ENCODE measurements around the gene NR3C2. TPM values are rescaled to one million over a fixed set of nuclear protein-coding genes. Genes with fewer than 3 reads are reported as not detected.

The NR3C2 gene
- polyA plus RNA-seq, 1 of the 3 experiments (the other 2 are of a cell fraction): 0.02 TPM

DNA sequence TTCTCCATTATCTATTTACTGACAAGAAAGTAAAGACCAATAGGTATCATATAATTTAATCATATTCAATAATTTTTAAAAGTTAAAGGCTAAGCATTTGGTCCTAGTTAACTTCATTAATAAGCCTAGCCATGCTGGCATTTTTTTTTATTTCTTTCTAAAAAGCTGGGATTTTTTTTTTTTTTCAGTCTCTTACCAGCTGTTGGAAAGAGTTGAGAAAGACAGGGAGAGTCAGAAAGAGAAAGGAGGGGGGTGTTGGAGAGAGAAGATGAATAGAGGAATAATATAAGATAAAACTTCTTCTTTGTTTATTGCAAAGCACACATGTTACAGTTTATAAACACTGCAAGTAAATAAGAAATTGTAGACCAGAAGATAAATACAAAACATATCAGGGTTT, 5.9 kb upstream of the NR3C2 start:
- no peak for DNase-seq
- Histone ChIP-seq H3F3A (replicated peaks; ENCODE audit: insufficient read depth) (peaks cover 18% of the 10 kb centered on the region), H2AFZ (ENCODE audit: low read depth) (no peak overlapping the region), H3K9ac (no peak overlapping the region), H3K4me3 (ENCODE audit: low read depth in 2 of 2, low read length in 1 of 2) (no peak overlapping the region), H3K27ac (ENCODE audit: low read depth in 2 of 2, low read length in 1 of 2) (no peak overlapping the region), H3K36me3 (replicated peaks in 1 of 2; ENCODE audit: control insufficient read depth in 1 of 2, insufficient read depth in 2 of 2, low read length in 1 of 2) (no peaks in the 10 kb centered on the region), H3K4me2 (no peak overlapping the region), H3K9me2 (no peaks in the 10 kb centered on the region), H3K4me1 (ENCODE audit: control insufficient read depth in 1 of 2, insufficient read depth in 2 of 2, low read depth in 1 of 2, low read length in 1 of 2) (peaks cover 0 to 19% of the 10 kb centered on the region in 2 experiments; a peak in 1 of 4 replicates), H3K27me3 (ENCODE audit: insufficient read depth) (peaks cover 59% of the 10 kb centered on the region), H3K79me2 (ENCODE audit: insufficient read depth) (no peaks in the 10 kb centered on the region), H4K20me1 (ENCODE audit: insufficient read depth) (no peaks in the 10 kb centered on the region), H3K9me3 (no peaks in the 10 kb centered on the region)
- POLR2A ChIA-PET: no interaction called here
- TF ChIP-seq, protein P1, sequence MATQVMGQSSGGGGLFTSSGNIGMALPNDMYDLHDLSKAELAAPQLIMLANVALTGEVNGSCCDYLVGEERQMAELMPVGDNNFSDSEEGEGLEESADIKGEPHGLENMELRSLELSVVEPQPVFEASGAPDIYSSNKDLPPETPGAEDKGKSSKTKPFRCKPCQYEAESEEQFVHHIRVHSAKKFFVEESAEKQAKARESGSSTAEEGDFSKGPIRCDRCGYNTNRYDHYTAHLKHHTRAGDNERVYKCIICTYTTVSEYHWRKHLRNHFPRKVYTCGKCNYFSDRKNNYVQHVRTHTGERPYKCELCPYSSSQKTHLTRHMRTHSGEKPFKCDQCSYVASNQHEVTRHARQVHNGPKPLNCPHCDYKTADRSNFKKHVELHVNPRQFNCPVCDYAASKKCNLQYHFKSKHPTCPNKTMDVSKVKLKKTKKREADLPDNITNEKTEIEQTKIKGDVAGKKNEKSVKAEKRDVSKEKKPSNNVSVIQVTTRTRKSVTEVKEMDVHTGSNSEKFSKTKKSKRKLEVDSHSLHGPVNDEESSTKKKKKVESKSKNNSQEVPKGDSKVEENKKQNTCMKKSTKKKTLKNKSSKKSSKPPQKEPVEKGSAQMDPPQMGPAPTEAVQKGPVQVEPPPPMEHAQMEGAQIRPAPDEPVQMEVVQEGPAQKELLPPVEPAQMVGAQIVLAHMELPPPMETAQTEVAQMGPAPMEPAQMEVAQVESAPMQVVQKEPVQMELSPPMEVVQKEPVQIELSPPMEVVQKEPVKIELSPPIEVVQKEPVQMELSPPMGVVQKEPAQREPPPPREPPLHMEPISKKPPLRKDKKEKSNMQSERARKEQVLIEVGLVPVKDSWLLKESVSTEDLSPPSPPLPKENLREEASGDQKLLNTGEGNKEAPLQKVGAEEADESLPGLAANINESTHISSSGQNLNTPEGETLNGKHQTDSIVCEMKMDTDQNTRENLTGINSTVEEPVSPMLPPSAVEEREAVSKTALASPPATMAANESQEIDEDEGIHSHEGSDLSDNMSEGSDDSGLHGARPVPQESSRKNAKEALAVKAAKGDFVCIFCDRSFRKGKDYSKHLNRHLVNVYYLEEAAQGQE (IDR thresholded peaks at IDR 0.05; ENCODE audit: low read depth, low read length): no peak
- CTCF ChIA-PET: interaction anchor here (0.7 to 1.4 kb wide), 2 partner anchors 31 to 676 kb away, joined by 3 read pairs; no protein-coding TSS in a partner anchor

DNA sequence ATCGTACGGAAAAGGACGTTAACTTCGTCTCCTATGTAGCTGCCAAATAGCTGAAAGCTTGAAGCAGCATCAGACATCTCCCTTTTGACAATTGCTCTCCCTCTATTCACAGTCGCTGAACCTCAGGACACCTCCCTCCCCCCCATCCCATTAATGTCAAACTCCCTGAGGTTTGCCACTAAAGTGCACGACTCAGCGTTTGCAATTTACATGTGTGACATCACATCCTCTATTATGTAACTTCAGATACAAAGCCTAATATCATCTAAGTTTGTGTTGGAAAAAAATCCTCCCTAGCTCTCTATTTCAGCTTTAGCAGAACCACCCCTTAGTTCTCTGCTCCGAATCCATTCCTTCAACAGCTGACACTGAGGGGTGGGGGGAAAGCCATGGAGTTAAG, 5.5 kb upstream of the NR3C2 start:
- H3K27ac ChIP-seq (ENCODE audit: low read depth in 2 of 2, low read length in 1 of 2): no peak overlapping the region
- whole genome bisulfite sequencing (ENCODE audit: low lambda C conversion rate): 29% methylated on average over 8 of the region's 8 CpGs
- no peaks in the 10 kb centered on the region for H3K79me2 ChIP-seq (ENCODE audit: insufficient read depth)
- H3K9ac ChIP-seq: no peak overlapping the region
- peaks cover 0 to 21% of the 10 kb centered on the region in 2 experiments; a peak in 1 of 4 replicates for H3K4me1 ChIP-seq (ENCODE audit: control insufficient read depth in 1 of 2, insufficient read depth in 2 of 2, low read depth in 1 of 2, low read length in 1 of 2)
- no peaks in the 10 kb centered on the region for H3K9me2 ChIP-seq
- TF ChIP-seq TCF12 (IDR thresholded peaks at IDR 0.05): no peak
- TF ChIP-seq, protein P2, sequence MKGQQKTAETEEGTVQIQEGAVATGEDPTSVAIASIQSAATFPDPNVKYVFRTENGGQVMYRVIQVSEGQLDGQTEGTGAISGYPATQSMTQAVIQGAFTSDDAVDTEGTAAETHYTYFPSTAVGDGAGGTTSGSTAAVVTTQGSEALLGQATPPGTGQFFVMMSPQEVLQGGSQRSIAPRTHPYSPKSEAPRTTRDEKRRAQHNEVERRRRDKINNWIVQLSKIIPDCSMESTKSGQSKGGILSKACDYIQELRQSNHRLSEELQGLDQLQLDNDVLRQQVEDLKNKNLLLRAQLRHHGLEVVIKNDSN (IDR thresholded peaks at IDR 0.05; ENCODE audit: borderline replicate concordance, low read depth): no peak
- TF ChIP-seq, protein P3, sequence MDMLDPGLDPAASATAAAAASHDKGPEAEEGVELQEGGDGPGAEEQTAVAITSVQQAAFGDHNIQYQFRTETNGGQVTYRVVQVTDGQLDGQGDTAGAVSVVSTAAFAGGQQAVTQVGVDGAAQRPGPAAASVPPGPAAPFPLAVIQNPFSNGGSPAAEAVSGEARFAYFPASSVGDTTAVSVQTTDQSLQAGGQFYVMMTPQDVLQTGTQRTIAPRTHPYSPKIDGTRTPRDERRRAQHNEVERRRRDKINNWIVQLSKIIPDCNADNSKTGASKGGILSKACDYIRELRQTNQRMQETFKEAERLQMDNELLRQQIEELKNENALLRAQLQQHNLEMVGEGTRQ (IDR thresholded peaks at IDR 0.05; ENCODE audit: borderline replicate concordance, low read depth, low read length): no peak
- no peak for TF ChIP-seq TAF1 (IDR thresholded peaks at IDR 0.05; ENCODE audit: borderline replicate concordance, low read depth, low read length)
- TF ChIP-seq TEAD4 (IDR thresholded peaks at IDR 0.05; ENCODE audit: borderline replicate concordance, insufficient read depth): no peak
- no peak for TF ChIP-seq POLR2AphosphoS5 (IDR thresholded peaks at IDR 0.05; ENCODE audit: low read depth, low read length)
- no peak for TF ChIP-seq GABPA (IDR thresholded peaks at IDR 0.05; ENCODE audit: low read depth)
- no peak for TF ChIP-seq MEF2A (IDR thresholded peaks at IDR 0.05; ENCODE audit: borderline replicate concordance, low read depth)
- TF ChIP-seq FOXJ3 (CRISPR knock-in tag; IDR thresholded peaks at IDR 0.05): no peak
- TF ChIP-seq RCOR1 (IDR thresholded peaks at IDR 0.05; ENCODE audit: low read length): no peak
- TF ChIP-seq, protein P4, sequence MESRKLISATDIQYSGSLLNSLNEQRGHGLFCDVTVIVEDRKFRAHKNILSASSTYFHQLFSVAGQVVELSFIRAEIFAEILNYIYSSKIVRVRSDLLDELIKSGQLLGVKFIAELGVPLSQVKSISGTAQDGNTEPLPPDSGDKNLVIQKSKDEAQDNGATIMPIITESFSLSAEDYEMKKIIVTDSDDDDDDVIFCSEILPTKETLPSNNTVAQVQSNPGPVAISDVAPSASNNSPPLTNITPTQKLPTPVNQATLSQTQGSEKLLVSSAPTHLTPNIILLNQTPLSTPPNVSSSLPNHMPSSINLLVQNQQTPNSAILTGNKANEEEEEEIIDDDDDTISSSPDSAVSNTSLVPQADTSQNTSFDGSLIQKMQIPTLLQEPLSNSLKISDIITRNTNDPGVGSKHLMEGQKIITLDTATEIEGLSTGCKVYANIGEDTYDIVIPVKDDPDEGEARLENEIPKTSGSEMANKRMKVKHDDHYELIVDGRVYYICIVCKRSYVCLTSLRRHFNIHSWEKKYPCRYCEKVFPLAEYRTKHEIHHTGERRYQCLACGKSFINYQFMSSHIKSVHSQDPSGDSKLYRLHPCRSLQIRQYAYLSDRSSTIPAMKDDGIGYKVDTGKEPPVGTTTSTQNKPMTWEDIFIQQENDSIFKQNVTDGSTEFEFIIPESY (IDR thresholded peaks at IDR 0.05; ENCODE audit: borderline replicate concordance, low read depth): no peak
- no peak for TF ChIP-seq GATA2 (CRISPR knock-in tag; IDR thresholded peaks at IDR 0.05)
- no peak for TF ChIP-seq EZH2phosphoT487 (IDR thresholded peaks at IDR 0.05; ENCODE audit: borderline replicate concordance, low read depth)
- no peak for TF ChIP-seq SIN3A (IDR thresholded peaks at IDR 0.05; ENCODE audit: borderline replicate concordance, low read depth, low read length)
- no peaks in the 10 kb centered on the region for H4K20me1 ChIP-seq (ENCODE audit: insufficient read depth)
- ChIA-PET POLR2A (no interaction called here), CTCF (interaction anchor here (0.7 to 1.6 kb wide), 3 partner anchors 17 to 676 kb away, joined by 3 to 4 read pairs (median 3); no protein-coding TSS in a partner anchor)
- H3K27me3 ChIP-seq (ENCODE audit: insufficient read depth): peaks cover 62% of the 10 kb centered on the region
- no peak overlapping the region for H2AFZ ChIP-seq (ENCODE audit: low read depth)
- no peak overlapping the region for H3K4me3 ChIP-seq (ENCODE audit: low read depth in 2 of 2, low read length in 1 of 2)
- no peak overlapping the region for H3K4me2 ChIP-seq
- no peaks in the 10 kb centered on the region for H3K9me3 ChIP-seq
- H3K36me3 ChIP-seq (replicated peaks in 1 of 2; ENCODE audit: control insufficient read depth in 1 of 2, insufficient read depth in 2 of 2, low read length in 1 of 2): no peaks in the 10 kb centered on the region
- DNase-seq: no peak
- peaks cover 18% of the 10 kb centered on the region for H3F3A ChIP-seq (replicated peaks; ENCODE audit: insufficient read depth)

Measured in SK-N-SH (cell line).